Ammon's horn (tissue), 1 donor: Measurements from ENCODE around the gene KCNQ5.
"Not testable (repeated sequence)": the region's sequence is repeated elsewhere in the genome, so short reads cannot be mapped to it uniquely, and the experiment has no call there.

Source experiments
- DNase-seq: peaks from one replicate; pipeline ENCODE4 v3.0.0-alpha.2; 2016; ENCODE audit warnings: low spot score

Gene KCNQ5

DNA sequence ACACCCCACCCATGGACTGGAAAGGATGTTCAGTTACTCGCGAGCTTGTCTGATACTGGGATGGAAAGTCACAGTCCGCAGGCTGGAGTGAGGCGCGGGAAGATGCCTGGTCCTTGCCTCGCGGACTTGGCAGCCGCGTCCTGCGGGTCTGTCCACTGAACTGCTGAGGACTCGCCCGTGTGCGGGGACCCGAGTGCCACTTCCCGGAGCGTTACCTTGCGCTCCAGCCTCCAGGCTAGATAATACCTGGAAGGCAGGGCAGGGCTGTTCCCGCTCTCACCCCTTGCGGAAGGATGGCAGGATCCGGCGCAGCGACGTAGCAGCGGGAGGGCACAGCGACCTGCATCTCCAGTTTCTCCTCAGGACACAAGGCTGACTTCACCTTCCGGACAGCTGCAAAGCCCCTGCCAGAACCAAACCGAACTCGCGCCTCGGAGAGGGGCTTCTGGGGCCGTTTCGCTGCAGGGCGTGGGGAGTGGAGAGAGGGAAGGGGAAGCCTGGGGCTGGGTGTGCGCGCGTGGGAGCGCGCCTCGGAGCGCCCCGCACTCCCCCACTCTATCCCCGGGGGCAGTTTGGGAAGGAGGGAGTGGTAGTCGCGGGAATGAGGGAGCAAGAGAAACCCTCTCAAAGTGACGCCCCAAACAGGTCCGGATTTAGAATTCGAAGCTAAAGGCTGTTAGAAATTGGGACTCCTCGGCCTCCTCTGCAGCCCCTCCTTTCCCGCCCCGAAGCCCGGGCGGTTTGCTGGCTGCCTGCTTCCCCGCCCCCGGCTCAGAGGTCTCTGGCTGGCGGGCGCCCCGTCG is at the start of gene KCNQ5:
KCNQ5 (plus strand) TSS at position 774 of the 803 bp plus-strand sequence.
- peak; percentile 28 for DNase-seq

- DNase-seq = no peak
These were observed 42.0 kb upstream of the KCNQ5 start for GRCh38 chr6:72579865-72580264.

GRCh38 chr6:72580281-72580940 is 41.5 kb upstream of the KCNQ5 start:
- peak; percentile 45 for DNase-seq

- DNase-seq = not testable (repeated sequence)
These were observed 40.9 kb upstream of the KCNQ5 start for GRCh38 chr6:72580950-72581349.

GRCh38 chr6:72588155-72588554 is 33.7 kb upstream of the KCNQ5 start:
- DNase-seq = no peak

DNA sequence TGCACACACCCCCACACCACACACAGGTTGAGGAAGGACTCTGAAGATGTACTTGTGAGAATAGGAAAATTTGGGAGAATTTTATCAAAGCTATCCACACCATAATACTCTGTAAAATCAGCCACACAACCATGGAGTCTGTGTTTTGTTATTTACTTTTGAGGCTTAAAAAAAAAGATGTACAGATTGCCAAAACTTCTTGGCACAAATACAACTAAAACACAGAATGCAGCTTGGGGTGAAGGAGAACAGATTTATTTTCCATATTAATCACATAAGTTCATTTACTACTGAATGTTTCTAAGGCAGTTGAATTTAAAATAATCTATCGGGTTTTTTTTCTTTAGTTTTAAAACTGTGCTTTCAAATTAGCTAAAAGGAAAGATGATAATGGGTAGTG is 32.8 kb upstream of the KCNQ5 start:
- no peak for DNase-seq

- DNase-seq = no peak
These were observed 26.1 kb upstream of the KCNQ5 start for GRCh38 chr6:72595812-72596211.

DNA sequence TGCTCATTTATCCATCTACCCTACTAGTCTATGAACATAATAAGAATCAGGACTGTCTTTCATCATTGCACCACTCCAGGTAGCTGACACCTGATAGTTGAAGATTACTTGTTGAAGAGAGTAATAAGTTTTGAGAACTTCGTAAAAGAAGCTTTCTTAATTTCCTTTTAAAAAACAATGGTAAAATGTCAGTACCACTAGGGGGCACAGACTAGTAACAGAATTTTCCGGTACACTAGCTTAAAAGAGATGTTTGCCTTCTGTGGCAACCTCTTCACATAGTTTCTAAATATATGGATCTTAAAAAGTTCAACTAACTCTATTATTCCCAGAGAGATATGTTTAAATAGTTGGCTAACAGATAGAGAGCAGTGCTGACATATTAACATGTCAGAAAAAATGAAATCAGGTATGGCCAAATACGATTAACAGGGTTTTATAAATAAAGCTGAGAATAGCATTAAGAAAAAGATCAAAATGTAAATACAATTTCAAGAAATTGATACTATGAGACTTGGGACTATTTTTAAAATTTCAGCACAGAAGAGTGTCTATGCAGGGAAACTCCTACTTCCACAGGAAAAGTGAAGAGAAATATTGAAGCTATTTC is 5.4 kb upstream of the KCNQ5 start:
- peak; percentile 44 for DNase-seq

- DNase-seq = no peak
These were observed 4.1 kb upstream of the KCNQ5 start for GRCh38 chr6:72617721-72618120.

DNA sequence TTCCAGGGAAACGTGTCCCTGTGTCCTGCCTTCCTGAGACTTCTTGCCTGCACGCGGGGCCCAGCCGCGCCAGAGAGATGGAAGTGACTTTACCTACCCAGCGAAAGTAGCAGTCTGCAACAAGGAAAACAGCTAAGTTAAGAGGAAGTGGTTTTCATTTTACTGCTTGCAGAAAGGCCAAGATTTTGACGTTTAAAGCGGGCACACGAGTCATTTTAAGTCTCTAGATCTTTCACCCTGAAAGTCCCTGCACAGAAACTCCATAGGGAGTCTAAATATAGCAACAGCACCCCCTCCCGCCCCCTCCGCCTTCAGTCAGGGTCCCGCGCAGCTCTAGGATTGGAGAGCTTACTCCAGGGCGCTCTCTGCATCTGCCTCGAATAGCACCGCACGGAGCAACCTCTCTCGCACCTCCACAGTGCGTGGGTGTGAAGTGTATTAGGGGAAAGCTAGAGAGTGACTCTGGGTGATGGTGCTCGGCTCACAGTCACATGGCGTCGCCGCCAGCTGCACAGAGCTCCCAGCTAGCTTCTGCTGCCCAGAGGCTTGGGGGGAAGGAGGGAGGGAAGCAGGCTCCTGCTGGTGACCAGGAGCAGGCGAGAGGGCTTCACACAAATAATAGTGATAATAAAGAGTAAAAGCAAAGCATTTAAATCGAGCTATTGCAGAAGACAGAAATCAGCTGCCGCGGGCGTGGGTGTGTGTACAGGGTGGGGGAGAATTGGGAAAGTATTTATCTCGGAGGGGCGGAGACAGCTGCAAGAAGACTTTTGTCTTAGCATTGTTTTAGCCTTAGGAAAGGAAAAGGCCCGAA is 1.8 kb upstream of the KCNQ5 start:
- peak; percentile 84 for DNase-seq

- no peak for DNase-seq
These were observed 983 bp upstream of the KCNQ5 start for GRCh38 chr6:72620871-72621290.

- DNase-seq = peak; percentile 36
These were observed 453 bp downstream of the KCNQ5 start for GRCh38 chr6:72622094-72622940.

- DNase-seq = no peak
These were observed 1.9 kb downstream of the KCNQ5 start for GRCh38 chr6:72623808-72624207.

DNA sequence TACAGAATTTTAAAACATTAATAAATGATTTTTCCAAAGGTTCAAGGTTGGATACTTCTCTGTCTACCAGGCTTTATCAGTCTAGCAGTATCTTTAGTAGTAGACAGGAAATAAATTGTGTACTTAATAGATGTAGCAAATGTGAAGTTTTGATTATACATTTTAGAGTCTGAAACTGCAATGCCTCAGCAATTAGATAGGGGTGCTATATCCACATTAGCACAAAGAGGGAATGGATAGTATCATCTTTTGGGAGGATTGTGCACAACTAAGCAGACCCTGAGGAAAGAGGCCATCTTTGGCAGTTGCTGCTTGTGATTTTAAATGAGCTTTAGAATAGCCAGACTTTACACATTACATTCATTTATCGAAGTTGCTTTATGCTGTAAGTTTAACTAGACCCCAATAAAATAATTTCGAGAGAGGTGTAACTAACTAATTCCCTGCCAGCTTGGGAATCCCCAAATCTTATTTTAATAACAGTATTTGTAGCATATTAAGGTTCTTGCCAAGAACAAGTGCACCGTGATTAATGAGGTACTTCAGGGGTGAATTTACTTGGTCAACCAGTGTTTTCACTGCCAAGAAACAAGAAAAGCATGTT is 2.8 kb downstream of the KCNQ5 start:
- DNase-seq = no peak

DNA sequence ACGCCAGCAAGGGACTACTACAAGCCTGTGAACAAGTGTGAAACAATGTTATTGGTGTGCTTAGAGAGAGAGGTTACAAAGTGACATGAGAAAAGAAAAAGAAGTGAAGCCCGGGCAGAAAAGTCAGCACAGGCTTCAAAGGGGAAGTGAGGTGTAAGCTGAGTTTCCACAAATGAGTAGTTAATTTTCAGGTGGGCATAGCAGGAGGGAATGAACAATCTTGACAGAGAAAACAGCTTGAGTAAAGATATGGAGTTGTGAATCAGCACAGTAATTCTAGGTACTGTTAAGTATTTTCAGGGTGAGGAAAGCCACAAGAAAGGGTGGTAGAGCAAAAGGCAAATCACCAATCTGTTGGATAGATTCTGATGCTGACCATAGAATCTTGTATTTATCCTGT is 4.3 kb downstream of the KCNQ5 start:
- DNase-seq = no peak

DNA sequence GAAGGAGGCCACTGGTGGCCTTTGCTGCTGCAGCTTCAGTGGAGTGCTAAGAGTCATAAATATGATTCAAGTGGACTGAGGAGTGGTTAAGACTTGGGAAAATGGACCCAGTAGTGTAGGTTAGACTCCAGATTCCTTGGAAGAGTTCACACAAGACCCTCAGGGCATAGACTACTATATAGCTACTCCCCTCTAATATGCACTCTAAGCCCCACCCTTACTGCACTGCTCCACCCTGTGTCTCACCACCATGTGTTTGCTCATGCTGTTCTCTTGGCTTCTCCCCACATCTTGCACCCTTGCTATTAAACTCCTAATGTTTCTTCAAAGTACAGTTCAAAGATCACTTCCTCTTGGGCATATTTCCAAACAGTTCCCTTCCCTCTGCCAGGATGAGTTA is 5.7 kb downstream of the KCNQ5 start:
- no peak for DNase-seq

GRCh38 chr6:72631480-72631879 is 9.6 kb downstream of the KCNQ5 start:
- DNase-seq = no peak

DNA sequence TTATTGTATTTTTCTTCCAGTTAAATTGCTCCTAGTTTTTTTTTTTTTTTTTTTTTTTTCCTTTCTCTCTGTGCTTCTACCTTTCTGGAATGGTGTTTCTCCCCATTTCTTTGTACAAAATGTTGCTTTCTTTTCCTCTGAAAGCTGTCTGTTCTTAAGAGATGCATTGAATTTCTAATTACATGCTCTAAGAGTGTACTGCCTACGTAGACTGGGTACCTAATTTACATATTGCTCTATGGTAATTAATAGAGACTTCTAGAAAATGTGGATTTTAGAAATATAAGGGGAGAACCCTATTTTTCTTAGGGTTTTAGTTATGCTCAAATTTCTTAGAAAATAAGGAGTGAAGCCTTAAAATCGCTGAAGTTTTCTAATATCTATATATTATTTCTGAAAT is 13.8 kb downstream of the KCNQ5 start:
- no peak for DNase-seq

GRCh38 chr6:72636215-72636614 is 14.4 kb downstream of the KCNQ5 start:
- DNase-seq = no peak

- DNase-seq = no peak
These were observed 14.9 kb downstream of the KCNQ5 start for GRCh38 chr6:72636786-72637185.
